AG09309 (cell line): ENCODE results near the gene FILIP1L.

Source experiments
- DNase-seq: peaks from one replicate; pipeline ENCODE4 v3.0.0-alpha.2; 2010; ENCODE audit warnings: low read depth
- H3K4me3 ChIP-seq: 2 replicates; pipeline ENCODE4 v1.5.1; 2011; ENCODE audit warnings: mild to moderate bottlenecking, low read depth, low read length, moderate library complexity; ENCODE audit not compliant: control insufficient read depth
- CTCF ChIP-seq: IDR thresholded peaks from 2 replicates; pipeline ENCODE4 v1.5.1; 2011; ENCODE audit warnings: mild to moderate bottlenecking, low read depth, low read length, inconsistent platforms; ENCODE audit not compliant: insufficient read depth, control insufficient read depth; ENCODE audit errors: missing control alignments

The FILIP1L gene

GRCh38 chr3:99885085-99885484 is 229.2 kb downstream of the FILIP1L start:
- no peak for TF ChIP-seq CTCF
- DNase-seq = no peak
- no peak overlapping the region for H3K4me3 ChIP-seq

- H3K4me3 ChIP-seq = no peak overlapping the region
- no peak for TF ChIP-seq CTCF
- no peak for DNase-seq
These were observed 229.8 kb downstream of the FILIP1L start for GRCh38 chr3:99884484-99884883.

GRCh38 chr3:99883693-99884092 is 230.6 kb downstream of the FILIP1L start:
- no peak overlapping the region for H3K4me3 ChIP-seq
- no peak for DNase-seq
- TF ChIP-seq CTCF = no peak

- no peak overlapping the region for H3K4me3 ChIP-seq
- no peak for TF ChIP-seq CTCF
- DNase-seq = no peak
These were observed 231.2 kb downstream of the FILIP1L start for GRCh38 chr3:99883138-99883461.

- no peak for TF ChIP-seq CTCF
- DNase-seq = no peak
- H3K4me3 ChIP-seq = no peak overlapping the region
These were observed 231.7 kb downstream of the FILIP1L start for GRCh38 chr3:99882436-99883137.

GRCh38 chr3:99881121-99881524 is 233.2 kb downstream of the FILIP1L start:
- H3K4me3 ChIP-seq = no peak overlapping the region
- TF ChIP-seq CTCF = no peak
- DNase-seq = no peak

GRCh38 chr3:99879275-99879674 is 235.0 kb downstream of the FILIP1L start:
- no peak for TF ChIP-seq CTCF
- no peak for DNase-seq
- no peak overlapping the region for H3K4me3 ChIP-seq
